Activated CD8-positive, alpha-beta memory T cell treated with anti-CD3 and anti-CD28 coated beads for 24 hours (primary cell): ENCODE measurements around the gene ANK3.

Experiments used
- DNase-seq: peaks from one replicate; pipeline ENCODE4 v3.0.0-alpha.2; 2020

The ANK3 gene

GRCh38 chr10:60008816-60009215 lies 380.9 kb downstream of the ANK3 start:
- DNase-seq, result no peak

- DNase-seq, result no peak
These were observed 383.6 kb downstream of the ANK3 start for GRCh38 chr10:60006062-60006461.

GRCh38 chr10:60003651-60004523 lies 385.8 kb downstream of the ANK3 start:
- DNase-seq, result no peak

GRCh38 chr10:60000747-60001146 lies 388.9 kb downstream of the ANK3 start:
- DNase-seq, result no peak

GRCh38 chr10:59997827-59998525 lies 391.7 kb downstream of the ANK3 start:
- no peak for DNase-seq

- DNase-seq, result no peak
These were observed 393.8 kb downstream of the ANK3 start for GRCh38 chr10:59995862-59996261.

- no peak for DNase-seq
These were observed 395.7 kb downstream of the ANK3 start for GRCh38 chr10:59993931-59994330.

GRCh38 chr10:59991661-59992060 lies 398.0 kb downstream of the ANK3 start:
- no peak for DNase-seq

GRCh38 chr10:59991117-59991516 lies 398.6 kb downstream of the ANK3 start:
- DNase-seq, result no peak

- no peak for DNase-seq
These were observed 404.0 kb downstream of the ANK3 start for GRCh38 chr10:59985639-59986038.

GRCh38 chr10:59984415-59984814 lies 405.3 kb downstream of the ANK3 start:
- DNase-seq, result no peak

- no peak for DNase-seq
These were observed 409.3 kb downstream of the ANK3 start for GRCh38 chr10:59980356-59980755.

GRCh38 chr10:59977486-59977885 lies 412.2 kb downstream of the ANK3 start:
- no peak for DNase-seq

GRCh38 chr10:59976909-59977308 lies 412.8 kb downstream of the ANK3 start:
- DNase-seq, result no peak
